D341Med (cell line): ENCODE data around the gene DNAJC5G.
A peak's percentile ranks its signal among the peaks of the same experiment; 100 is the strongest.
"Not testable (repeated sequence)": the region's sequence is repeated elsewhere in the genome, so short reads cannot be mapped to it uniquely, and the experiment has no call there.

Source experiments
- DNase-seq: peaks from one replicate; pipeline ENCODE4 v3.0.0; 2012; ENCODE audit warnings: low spot score

The DNAJC5G gene

GRCh38 chr2:27281855-27282559 lies 6.8 kb downstream of the DNAJC5G start, which contains the start of gene TRIM54:
Gene TRIM54, plus strand, starts transcription at chr2:27282429. Its CDS starts 303 bp downstream, at chr2:27282732.
- DNase-seq: no peak

DNA sequence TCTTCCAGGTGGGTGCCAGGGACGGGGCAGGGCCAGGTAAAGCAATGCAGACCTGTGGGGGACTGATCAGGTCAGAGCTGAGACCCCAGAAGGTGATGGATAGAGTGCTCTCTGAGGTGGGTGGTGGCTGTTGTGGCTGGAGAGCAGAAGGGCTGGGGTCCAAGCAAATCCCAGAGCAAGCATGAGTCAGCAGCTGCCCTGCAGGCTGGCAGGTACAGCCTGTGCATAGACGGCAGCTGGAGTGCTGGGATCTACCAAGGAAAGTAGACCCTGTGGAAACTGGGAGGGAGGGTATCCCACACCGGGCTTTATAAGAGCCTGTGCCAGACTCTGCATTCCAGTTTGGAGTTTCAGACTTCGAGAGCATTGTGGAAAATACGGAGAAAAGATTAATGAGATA lies 7.7 kb downstream of the DNAJC5G start:
- DNase-seq: no peak

GRCh38 chr2:27284996-27285395 lies 9.8 kb downstream of the DNAJC5G start:
- no peak for DNase-seq

- DNase-seq: no peak
These were observed 10.2 kb downstream of the DNAJC5G start for GRCh38 chr2:27285481-27285880.

GRCh38 chr2:27288610-27289009 lies 13.4 kb downstream of the DNAJC5G start:
- no peak for DNase-seq

DNA sequence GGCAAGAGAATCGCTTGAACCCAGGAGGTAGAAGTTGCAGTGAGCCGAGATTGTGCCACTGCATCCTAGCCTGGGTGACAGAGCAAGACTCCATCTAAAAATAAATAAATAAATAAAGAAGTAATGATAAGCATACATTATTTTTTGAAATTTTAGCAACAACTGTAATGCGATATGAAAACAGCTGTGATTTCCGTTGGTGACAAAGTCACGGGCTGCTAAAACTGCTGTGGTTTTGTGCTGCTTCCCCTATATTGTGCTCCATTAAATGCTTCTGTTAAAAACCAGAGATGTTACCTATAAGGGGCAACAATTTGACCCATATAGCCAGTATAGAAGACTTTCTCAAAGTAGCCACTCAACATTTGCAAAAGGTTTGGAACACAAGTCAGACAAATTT lies 15.3 kb downstream of the DNAJC5G start:
- no peak for DNase-seq

GRCh38 chr2:27291865-27292264 lies 16.6 kb downstream of the DNAJC5G start:
- DNase-seq: no peak

GRCh38 chr2:27294928-27295327 lies 19.7 kb downstream of the DNAJC5G start:
- no peak for DNase-seq

DNA sequence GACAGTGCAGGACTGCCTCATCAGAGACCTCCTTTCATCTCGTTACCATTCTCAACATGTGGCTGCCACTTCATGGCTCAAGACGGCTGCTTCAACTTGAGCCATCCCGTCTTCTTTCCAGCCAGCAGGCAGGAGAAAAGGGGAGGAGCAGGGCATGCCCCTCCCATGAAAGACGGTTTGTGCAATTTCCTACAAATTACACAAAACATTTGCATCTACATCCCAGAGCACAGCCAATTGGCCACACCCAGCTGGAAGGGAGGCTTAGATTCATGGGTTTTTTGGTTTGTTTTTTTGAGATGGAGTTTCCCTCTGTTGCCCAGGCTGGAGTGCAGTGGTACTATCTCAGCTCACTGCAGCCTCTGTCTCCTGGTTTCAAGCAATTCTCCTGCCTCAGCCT lies 21.2 kb downstream of the DNAJC5G start:
- DNase-seq: no peak

DNA sequence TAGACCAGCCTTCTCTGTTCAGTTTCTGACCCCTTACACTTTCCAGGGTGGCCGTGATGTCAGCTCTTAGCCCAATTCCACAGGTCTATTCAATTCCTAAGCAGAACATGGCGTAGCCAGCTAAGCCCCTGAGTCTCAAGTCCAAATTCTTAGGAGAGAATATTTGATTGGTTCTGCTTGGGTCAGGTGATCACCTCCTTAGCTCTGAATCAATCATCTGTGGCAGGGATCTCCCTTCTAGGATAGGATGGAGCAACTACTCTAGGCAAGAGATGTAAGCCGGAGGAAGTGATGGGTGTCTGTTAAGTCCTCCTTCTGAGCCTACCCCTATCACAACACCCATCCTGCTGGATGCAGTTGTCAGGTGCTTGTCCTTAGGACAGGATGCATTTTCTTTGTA lies 22.0 kb downstream of the DNAJC5G start:
- DNase-seq: no peak

- no peak for DNase-seq
These were observed 23.3 kb downstream of the DNAJC5G start for GRCh38 chr2:27298391-27299080.

- not testable (repeated sequence) for DNase-seq
These were observed 25.4 kb downstream of the DNAJC5G start for GRCh38 chr2:27300606-27301005.

- DNase-seq: peak; percentile 64
These were observed 28.1 kb downstream of the DNAJC5G start for GRCh38 chr2:27303093-27304025.

DNA sequence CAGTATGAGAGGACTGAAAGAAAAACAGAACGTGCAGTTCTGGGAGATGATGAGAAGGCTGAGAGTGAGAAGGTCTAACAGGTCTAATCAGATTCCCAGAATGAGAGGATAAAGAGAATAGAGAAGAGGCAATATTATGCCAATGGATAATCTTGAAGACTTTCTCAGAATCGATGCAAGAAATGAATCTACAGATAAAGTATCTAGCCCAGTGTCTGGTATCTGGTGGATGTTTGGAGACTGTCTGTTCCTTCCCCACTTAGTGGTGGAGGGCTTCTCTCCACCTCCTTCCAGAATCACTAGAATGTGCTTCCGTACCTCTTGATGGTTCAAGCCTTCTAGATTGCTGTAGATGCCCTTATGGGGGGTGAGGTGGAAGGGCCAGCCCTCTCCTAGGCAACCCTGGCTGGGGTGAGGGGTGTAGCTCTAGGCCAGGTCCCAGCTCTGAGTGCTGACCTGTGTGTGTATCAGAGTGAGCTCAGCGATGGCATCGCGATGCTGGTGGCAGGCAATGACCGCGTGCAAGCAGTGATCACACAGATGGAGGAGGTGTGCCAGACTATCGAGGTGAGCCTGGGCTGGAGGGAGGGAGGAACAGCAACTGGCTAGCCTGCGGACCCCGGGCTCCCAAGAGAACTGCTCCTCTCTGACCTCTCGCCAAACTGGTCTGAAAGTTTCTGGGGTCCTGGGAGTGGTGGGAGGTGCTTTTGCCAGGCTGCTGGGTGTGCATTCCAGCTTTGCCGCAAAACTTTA lies 29.4 kb downstream of the DNAJC5G start:
- DNase-seq: no peak

DNA sequence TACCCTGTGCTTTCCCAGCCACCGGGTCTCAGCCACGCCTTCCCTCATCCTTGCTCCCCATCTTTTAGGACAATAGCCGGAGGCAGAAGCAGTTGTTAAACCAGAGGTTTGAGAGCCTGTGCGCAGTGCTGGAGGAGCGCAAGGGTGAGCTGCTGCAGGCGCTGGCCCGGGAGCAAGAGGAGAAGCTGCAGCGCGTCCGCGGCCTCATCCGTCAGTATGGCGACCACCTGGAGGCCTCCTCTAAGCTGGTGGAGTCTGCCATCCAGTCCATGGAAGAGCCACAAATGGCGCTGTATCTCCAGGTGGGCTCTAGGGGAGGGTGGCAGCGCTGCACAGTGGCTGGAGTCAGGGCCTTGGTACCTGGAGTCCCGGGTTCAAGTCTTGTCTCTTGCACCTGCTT lies 30.3 kb downstream of the DNAJC5G start:
- DNase-seq: no peak

GRCh38 chr2:27306136-27306535 lies 30.9 kb downstream of the DNAJC5G start:
- no peak for DNase-seq

DNA sequence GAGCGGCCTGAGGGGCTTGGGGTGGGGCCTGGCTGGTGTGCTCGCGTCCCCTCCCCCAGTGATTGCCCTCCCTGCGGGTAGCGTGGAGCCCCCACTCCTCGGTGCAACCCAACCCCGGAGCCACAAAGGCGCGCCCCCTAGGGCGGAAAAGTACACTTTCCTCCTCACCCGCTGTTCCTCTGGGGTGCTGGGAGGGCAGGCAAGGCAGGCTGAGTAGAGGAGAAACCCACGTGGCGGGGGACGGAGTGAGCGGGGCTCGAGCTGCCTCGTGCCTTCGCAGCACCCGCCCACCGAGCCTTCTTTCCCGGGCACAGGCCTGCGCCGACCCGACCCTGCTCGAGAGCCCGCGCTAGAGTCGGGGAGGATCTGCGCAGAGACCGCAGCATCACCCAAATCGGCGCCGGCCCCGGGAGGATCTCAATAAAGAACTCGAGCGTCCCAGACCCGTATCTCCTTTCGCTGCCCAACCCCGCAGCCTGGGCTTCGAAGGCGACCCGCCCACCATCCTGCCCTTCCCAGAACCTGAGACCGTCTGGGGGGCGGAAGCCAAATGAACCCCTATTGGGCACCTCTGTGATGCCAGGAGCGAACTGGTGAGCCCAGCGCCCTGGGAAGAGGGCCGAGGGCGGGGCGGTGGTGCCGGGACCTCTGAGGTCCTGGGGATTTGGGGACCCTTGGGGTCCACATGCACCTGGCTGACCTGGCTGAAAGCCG lies 31.5 kb downstream of the DNAJC5G start:
- DNase-seq: peak; percentile 43

- DNase-seq: no peak
These were observed 32.0 kb downstream of the DNAJC5G start for GRCh38 chr2:27307287-27307544.

- DNase-seq: peak; percentile 38
These were observed 32.5 kb downstream of the DNAJC5G start for GRCh38 chr2:27307545-27308358.

DNA sequence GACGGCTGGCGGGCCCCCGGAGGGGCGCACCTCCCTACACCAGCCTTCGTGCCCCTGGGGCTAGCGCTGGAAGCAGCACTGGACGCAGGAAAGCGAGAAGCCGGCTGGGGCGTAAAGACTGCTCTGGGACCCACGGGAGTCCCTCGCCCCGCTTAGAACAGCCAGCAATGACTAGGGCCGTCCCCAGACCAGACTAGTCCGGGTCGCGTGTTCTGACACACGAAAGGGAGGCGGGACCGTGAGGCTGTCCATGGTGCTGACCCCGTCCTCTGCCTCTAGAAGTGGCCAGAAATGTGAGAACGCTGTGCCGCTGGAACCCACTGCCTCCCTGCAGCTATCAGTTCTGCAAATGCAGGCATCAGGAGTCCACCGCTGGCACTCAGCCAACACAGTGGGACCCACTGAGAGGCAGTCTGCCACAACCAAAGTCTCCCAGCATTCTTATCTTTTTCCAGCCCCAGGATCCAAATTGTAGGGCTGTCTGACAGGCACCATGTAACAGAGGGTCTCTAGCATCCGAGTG lies 33.2 kb downstream of the DNAJC5G start, which contains the start of gene UCN:
Gene UCN (minus strand): TSS at position 87 of the 523 bp plus-strand sequence. CDS start 550 bp downstream, outside the sequence.
- no peak for DNase-seq
